Measurements from ENCODE around the gene PI16.

GRCh38 chr6:36928547-36928918, 26.0 kb upstream of the PI16 start:
- TF ChIP-seq, protein P1, sequence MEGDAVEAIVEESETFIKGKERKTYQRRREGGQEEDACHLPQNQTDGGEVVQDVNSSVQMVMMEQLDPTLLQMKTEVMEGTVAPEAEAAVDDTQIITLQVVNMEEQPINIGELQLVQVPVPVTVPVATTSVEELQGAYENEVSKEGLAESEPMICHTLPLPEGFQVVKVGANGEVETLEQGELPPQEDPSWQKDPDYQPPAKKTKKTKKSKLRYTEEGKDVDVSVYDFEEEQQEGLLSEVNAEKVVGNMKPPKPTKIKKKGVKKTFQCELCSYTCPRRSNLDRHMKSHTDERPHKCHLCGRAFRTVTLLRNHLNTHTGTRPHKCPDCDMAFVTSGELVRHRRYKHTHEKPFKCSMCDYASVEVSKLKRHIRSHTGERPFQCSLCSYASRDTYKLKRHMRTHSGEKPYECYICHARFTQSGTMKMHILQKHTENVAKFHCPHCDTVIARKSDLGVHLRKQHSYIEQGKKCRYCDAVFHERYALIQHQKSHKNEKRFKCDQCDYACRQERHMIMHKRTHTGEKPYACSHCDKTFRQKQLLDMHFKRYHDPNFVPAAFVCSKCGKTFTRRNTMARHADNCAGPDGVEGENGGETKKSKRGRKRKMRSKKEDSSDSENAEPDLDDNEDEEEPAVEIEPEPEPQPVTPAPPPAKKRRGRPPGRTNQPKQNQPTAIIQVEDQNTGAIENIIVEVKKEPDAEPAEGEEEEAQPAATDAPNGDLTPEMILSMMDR (IDR thresholded peaks at IDR 0.05): no peak
- TF ChIP-seq POLR2AphosphoS5 (IDR thresholded peaks at IDR 0.05): no peak
